ENCODE measurements around the gene TMEM271. TPM values are rescaled to one million over a fixed set of nuclear protein-coding genes. Genes with fewer than 3 reads are reported as not detected.

TMEM271 gene
- total RNA-seq, 1 experiment from 2014 or later, result not detected

GRCh38 chr4:534576-535151 lies 41.4 kb downstream of the TMEM271 start:
- POLR2A ChIA-PET, result no interaction called here
- intact Hi-C loops (cut with micrococcal nuclease; ENCODE audit: unreplicated experiment), result no loop called here
- Mint-ChIP-seq H3K4me1 (ENCODE audit: low read depth, unreplicated experiment) (no peaks in the 10 kb centered on the region), H3K36me3 (ENCODE audit: insufficient read depth, unreplicated experiment) (peaks cover 35% of the 10 kb centered on the region), H3K9me3 (ENCODE audit: unreplicated experiment) (no peaks in the 10 kb centered on the region), H3K4me3 (ENCODE audit: unreplicated experiment) (no peak overlapping the region), H3K27ac (ENCODE audit: unreplicated experiment) (no peak overlapping the region), H3K27me3 (ENCODE audit: insufficient read depth, unreplicated experiment) (no peaks in the 10 kb centered on the region)
- Histone ChIP-seq H3K4me3 (ENCODE audit: low read depth, low read length) (no peak overlapping the region), H3K9me3 (no peaks in the 10 kb centered on the region), H3K36me3 (ENCODE audit: control insufficient read depth, insufficient read depth, low read length) (peaks cover 2% of the 10 kb centered on the region), H3K4me1 (no peaks in the 10 kb centered on the region), H3K27me3 (replicated peaks; ENCODE audit: control insufficient read depth, insufficient read depth, low read length) (no peaks in the 10 kb centered on the region)
- CTCF ChIA-PET, result interaction anchor here (0.7 to 0.8 kb wide), 2 partner anchors 206 to 342 kb away, joined by 3 to 8 read pairs; no protein-coding TSS in a partner anchor
- TF ChIP-seq CTCF (IDR thresholded peaks at IDR 0.05; ENCODE audit: insufficient read depth in 1 of 2, low read depth in 1 of 2, low read length in 1 of 2, severe bottlenecking in 1 of 2, unreplicated experiment in 1 of 2), result no peak
- no TSS peak for BruUV-seq (replicated peaks)
- DNase-seq, result no peak

GRCh38 chr4:534101-534575 lies 42.0 kb downstream of the TMEM271 start:
- Histone ChIP-seq H3K4me3 (ENCODE audit: low read depth, low read length) (no peak overlapping the region), H3K36me3 (ENCODE audit: control insufficient read depth, insufficient read depth, low read length) (peaks cover 2% of the 10 kb centered on the region), H3K4me1 (no peaks in the 10 kb centered on the region), H3K9me3 (no peaks in the 10 kb centered on the region), H3K27me3 (replicated peaks; ENCODE audit: control insufficient read depth, insufficient read depth, low read length) (no peaks in the 10 kb centered on the region)
- intact Hi-C loops (cut with micrococcal nuclease; ENCODE audit: unreplicated experiment), result no loop called here
- Mint-ChIP-seq H3K4me3 (ENCODE audit: unreplicated experiment) (no peak overlapping the region), H3K4me1 (ENCODE audit: low read depth, unreplicated experiment) (no peaks in the 10 kb centered on the region), H3K36me3 (ENCODE audit: insufficient read depth, unreplicated experiment) (peaks cover 35% of the 10 kb centered on the region), H3K27ac (ENCODE audit: unreplicated experiment) (no peak overlapping the region), H3K9me3 (ENCODE audit: unreplicated experiment) (no peaks in the 10 kb centered on the region), H3K27me3 (ENCODE audit: insufficient read depth, unreplicated experiment) (no peaks in the 10 kb centered on the region)
- POLR2A ChIA-PET, result no interaction called here
- BruUV-seq (replicated peaks), result no TSS peak
- CTCF ChIA-PET, result interaction anchor here (0.7 kb wide), 1 partner anchor 207 kb away, joined by 3 read pairs; no protein-coding TSS in a partner anchor
- DNase-seq, result no peak
- no peak for TF ChIP-seq CTCF (IDR thresholded peaks at IDR 0.05; ENCODE audit: insufficient read depth in 1 of 2, low read depth in 1 of 2, low read length in 1 of 2, severe bottlenecking in 1 of 2, unreplicated experiment in 1 of 2)

- H3K27me3 ChIP-seq (replicated peaks; ENCODE audit: control insufficient read depth, insufficient read depth, low read length), result no peaks in the 10 kb centered on the region
- no TSS peak for BruUV-seq (replicated peaks)
- no peak for DNase-seq
- no peaks in the 10 kb centered on the region for H3K27me3 Mint-ChIP-seq (ENCODE audit: insufficient read depth, unreplicated experiment)
- no peak overlapping the region for H3K27ac Mint-ChIP-seq (ENCODE audit: unreplicated experiment)
- no peak overlapping the region for H3K4me3 ChIP-seq (ENCODE audit: low read depth, low read length)
- H3K36me3 Mint-ChIP-seq (ENCODE audit: insufficient read depth, unreplicated experiment), result peaks cover 39% of the 10 kb centered on the region
- no peaks in the 10 kb centered on the region for H3K4me1 Mint-ChIP-seq (ENCODE audit: low read depth, unreplicated experiment)
- intact Hi-C loops (cut with micrococcal nuclease; ENCODE audit: unreplicated experiment), result no loop called here
- H3K9me3 ChIP-seq, result no peaks in the 10 kb centered on the region
- no peak for TF ChIP-seq CTCF (IDR thresholded peaks at IDR 0.05; ENCODE audit: insufficient read depth in 1 of 2, low read depth in 1 of 2, low read length in 1 of 2, severe bottlenecking in 1 of 2, unreplicated experiment in 1 of 2)
- peaks cover 2% of the 10 kb centered on the region for H3K36me3 ChIP-seq (ENCODE audit: control insufficient read depth, insufficient read depth, low read length)
- no peaks in the 10 kb centered on the region for H3K9me3 Mint-ChIP-seq (ENCODE audit: unreplicated experiment)
- no peak overlapping the region for H3K4me3 Mint-ChIP-seq (ENCODE audit: unreplicated experiment)
- ChIA-PET POLR2A (no interaction called here), CTCF (no interaction called here)
- no peaks in the 10 kb centered on the region for H3K4me1 ChIP-seq
Measured at GRCh38 chr4:533318-534100, 42.6 kb downstream of the TMEM271 start.
